Osteocyte (in vitro differentiated cells): ENCODE data around the gene PTPRJ. TPM values are rescaled to one million over a fixed set of nuclear protein-coding genes. Genes with fewer than 3 reads are reported as not detected.
A peak's percentile ranks its signal among the peaks of the same experiment; 100 is the strongest.

Experiments
- DNase-seq: peaks from one replicate; pipeline ENCODE4 v3.0.0; 2021; ENCODE audit warnings: mixed read lengths; ENCODE audit not compliant: unreplicated experiment; ENCODE audit errors: extremely low spot score
- H3K27ac Mint-ChIP-seq: one replicate; pipeline ENCODE4 v1.8.0; 2021; ENCODE audit warnings: mild to moderate bottlenecking, mixed read lengths; ENCODE audit not compliant: unreplicated experiment
- H3K27me3 Mint-ChIP-seq: one replicate; pipeline ENCODE4 v1.8.0; 2021; ENCODE audit warnings: mixed read lengths; ENCODE audit not compliant: unreplicated experiment
- H3K36me3 Mint-ChIP-seq: one replicate; pipeline ENCODE4 v1.8.0; 2021; ENCODE audit warnings: mixed read lengths; ENCODE audit not compliant: unreplicated experiment
- H3K4me1 Mint-ChIP-seq: one replicate; pipeline ENCODE4 v1.8.0; 2021; ENCODE audit warnings: mixed read lengths; ENCODE audit not compliant: unreplicated experiment
- H3K4me3 Mint-ChIP-seq: one replicate; pipeline ENCODE4 v1.8.0; 2021; ENCODE audit warnings: mild to moderate bottlenecking, moderate library complexity, mixed read lengths; ENCODE audit not compliant: unreplicated experiment
- H3K9me3 Mint-ChIP-seq: one replicate; pipeline ENCODE4 v1.8.0; 2021; ENCODE audit warnings: mixed read lengths; ENCODE audit not compliant: unreplicated experiment
- CTCF ChIP-seq: fragments of 200-600 bp; sonication (generic); IDR thresholded peaks from 2 replicates; pipeline ENCODE4 v1.5.0; 2021; ENCODE audit warnings: antibody characterized with exemption, mild to moderate bottlenecking, moderate library complexity
- total RNA-seq: library from RNA; stranded (reverse); gene quantifications from 2 replicates; pipeline ENCODE4 v1.2.1, GENCODE V29; 2021

Gene PTPRJ
- total RNA-seq, 1 donor from 2014 or later: 16.6 TPM

- peak overlapping the region; percentile 6 for H3K27ac Mint-ChIP-seq
- H3K4me1 Mint-ChIP-seq: peaks cover 10% of the 10 kb centered on the region
- no peaks in the 10 kb centered on the region for H3K27me3 Mint-ChIP-seq
- H3K36me3 Mint-ChIP-seq: peaks cover 33% of the 10 kb centered on the region
- no peak overlapping the region for H3K4me3 Mint-ChIP-seq
- no peaks in the 10 kb centered on the region for H3K9me3 Mint-ChIP-seq
- DNase-seq: no peak
- TF ChIP-seq CTCF: no peak
These were observed 181.9 kb downstream of the PTPRJ start for GRCh38 chr11:48161951-48162884.

- Mint-ChIP-seq H3K36me3 (peaks cover 31% of the 10 kb centered on the region), H3K4me3 (no peak overlapping the region), H3K27me3 (no peaks in the 10 kb centered on the region), H3K27ac (no peak overlapping the region), H3K4me1 (peaks cover 10% of the 10 kb centered on the region), H3K9me3 (no peaks in the 10 kb centered on the region)
- no peak for TF ChIP-seq CTCF
- no peak for DNase-seq
These were observed 182.5 kb downstream of the PTPRJ start for GRCh38 chr11:48162885-48163268.

DNA sequence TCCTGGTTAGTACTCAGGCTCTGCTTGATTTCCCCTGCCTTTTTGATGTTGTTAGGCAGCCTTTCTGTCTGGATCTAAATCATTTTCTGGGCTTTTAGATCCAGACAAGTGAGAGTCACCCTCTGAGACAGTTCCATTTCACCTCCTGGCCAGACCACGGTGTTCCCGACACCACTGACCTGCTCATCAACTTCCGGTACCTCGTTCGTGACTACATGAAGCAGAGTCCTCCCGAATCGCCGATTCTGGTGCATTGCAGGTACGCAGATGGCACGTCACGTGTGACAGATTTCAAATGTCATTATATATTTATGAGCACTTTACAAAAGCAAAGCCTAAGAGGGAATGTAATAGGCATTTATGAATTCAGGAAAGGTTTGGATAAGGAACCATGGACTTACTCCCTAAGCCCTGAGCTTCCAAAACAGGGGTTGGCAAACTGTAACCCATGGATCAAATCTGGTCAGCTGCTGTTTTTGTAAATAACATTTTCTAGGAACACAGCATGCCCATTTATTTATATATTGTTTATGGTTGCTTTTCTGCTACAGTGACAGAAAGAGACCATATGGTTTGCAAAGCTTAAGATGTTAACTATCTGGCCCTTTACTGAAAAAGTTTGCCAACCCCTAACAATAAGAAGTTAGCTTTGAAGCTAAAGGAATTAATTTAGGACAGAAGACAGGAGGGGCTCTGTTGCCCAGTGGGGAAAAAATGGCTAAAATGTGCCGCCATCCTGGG, 183.2 kb downstream of the PTPRJ start:
- H3K4me1 Mint-ChIP-seq: peaks cover 10% of the 10 kb centered on the region

DNA sequence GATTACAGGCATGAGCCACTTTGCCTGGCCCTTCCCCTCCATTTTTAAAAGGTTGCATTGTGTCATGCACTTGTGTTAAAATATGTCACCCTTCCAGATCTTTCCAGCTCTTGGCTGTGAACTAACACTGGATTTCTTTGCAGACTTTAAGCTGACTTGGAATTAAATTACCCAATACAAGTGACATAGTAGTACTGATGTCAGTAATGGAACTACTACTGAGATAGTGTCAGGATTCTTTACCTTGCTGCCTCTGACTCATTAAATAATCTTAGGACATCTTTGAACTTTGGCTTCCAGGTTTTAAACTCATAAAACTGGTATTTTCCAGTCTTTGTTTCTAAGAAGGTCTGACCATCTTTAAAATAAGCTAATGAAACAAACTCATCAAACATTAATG, 184.5 kb downstream of the PTPRJ start:
- Mint-ChIP-seq H3K27me3 (no peaks in the 10 kb centered on the region), H3K4me3 (no peak overlapping the region), H3K4me1 (peaks cover 13% of the 10 kb centered on the region), H3K36me3 (peaks cover 31% of the 10 kb centered on the region), H3K27ac (no peak overlapping the region), H3K9me3 (no peaks in the 10 kb centered on the region)
- DNase-seq: no peak
- no peak for TF ChIP-seq CTCF

More for the DNA sequence above, 183.2 kb downstream of the PTPRJ start:
- Mint-ChIP-seq H3K9me3 (no peaks in the 10 kb centered on the region), H3K4me3 (no peak overlapping the region), H3K27ac (no peak overlapping the region), H3K36me3 (peaks cover 31% of the 10 kb centered on the region), H3K27me3 (no peaks in the 10 kb centered on the region)
- no peak for TF ChIP-seq CTCF
- DNase-seq: no peak

DNA sequence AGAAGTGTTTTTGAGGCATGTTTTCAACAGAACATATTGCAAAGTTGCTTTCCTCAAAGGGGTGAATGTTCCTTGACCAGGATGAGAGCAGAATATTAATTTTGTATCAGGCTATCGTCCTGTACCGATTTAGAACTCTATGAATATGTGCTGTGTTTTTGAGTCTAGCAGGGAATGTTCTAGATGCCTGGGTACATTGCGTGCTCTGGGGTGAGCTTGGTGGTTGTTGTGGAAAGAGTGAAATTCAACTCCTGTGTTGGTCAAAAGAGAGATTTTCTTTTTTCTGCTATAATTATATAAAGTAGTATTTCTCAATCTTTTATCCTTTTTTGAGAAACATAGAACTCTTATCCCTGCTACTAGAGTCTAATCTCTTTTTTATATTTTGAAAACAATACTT, 185.1 kb downstream of the PTPRJ start:
- Mint-ChIP-seq H3K27me3 (no peaks in the 10 kb centered on the region), H3K4me3 (no peak overlapping the region), H3K27ac (no peak overlapping the region), H3K36me3 (peaks cover 30% of the 10 kb centered on the region), H3K4me1 (peaks cover 19% of the 10 kb centered on the region), H3K9me3 (no peaks in the 10 kb centered on the region)
- TF ChIP-seq CTCF: no peak
- no peak for DNase-seq
